ENCODE data around the gene CASK. TPM values are rescaled to one million over a fixed set of nuclear protein-coding genes. Genes with fewer than 3 reads are reported as not detected.

Gene CASK
- total RNA-seq, 1 experiment from 2014 or later: 33.5 TPM

DNA sequence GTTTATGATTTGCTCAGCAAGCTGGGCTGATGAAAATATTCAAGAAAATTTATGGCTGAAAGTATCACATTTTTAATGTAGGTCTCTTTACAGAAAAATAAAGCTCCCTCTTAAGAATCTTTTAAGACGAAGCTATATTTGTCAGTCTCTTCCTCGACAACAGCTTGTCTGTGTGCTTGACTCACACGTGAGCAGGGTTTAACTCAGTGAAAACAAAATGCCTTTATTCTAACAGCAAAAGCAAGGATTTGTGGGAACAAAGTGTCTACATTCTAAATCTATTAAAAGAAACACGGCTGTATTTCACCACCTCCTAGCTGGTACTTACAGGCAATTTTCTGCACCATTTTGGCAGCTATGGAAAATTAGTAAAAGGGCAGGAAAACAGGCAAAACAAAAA lies 400.7 kb downstream of the CASK start:
- no peak for TF ChIP-seq EZH2 (IDR thresholded peaks at IDR 0.05; ENCODE audit: borderline replicate concordance, low read depth, low read length, poor library complexity, severe bottlenecking)
- no peak for TF ChIP-seq CTCF (conservative IDR thresholded peaks at IDR 0.05; ENCODE audit: low read depth, low read length)
- H3K4me3 ChIP-seq (ENCODE audit: low read depth, low read length, poor library complexity, severe bottlenecking): no peak overlapping the region
- intact Hi-C loops (cut with micrococcal nuclease; ENCODE audit: unreplicated experiment): no loop called here
- ChIA-PET POLR2A (ENCODE audit: low non-redundant PET) (no interaction called here), CTCF (no interaction called here)
- H3K36me3 ChIP-seq (ENCODE audit: insufficient read depth, low read length, poor library complexity, severe bottlenecking): no peaks in the 10 kb centered on the region
- no peak for DNase-seq (ENCODE audit: low spot score)
- no peaks in the 10 kb centered on the region for H3K4me1 ChIP-seq (ENCODE audit: insufficient read depth, low read length, poor library complexity, severe bottlenecking)
- H3K27me3 ChIP-seq (replicated peaks; ENCODE audit: insufficient read depth, low read depth, low read length, poor library complexity): no peaks in the 10 kb centered on the region
- no TSS peak for BruUV-seq (replicated peaks)
- H3K27ac ChIP-seq (ENCODE audit: low read depth, low read length, poor library complexity, severe bottlenecking): no peak overlapping the region
- H3K9me3 ChIP-seq (ENCODE audit: low read depth, low read length, poor library complexity, severe bottlenecking): no peaks in the 10 kb centered on the region

DNA sequence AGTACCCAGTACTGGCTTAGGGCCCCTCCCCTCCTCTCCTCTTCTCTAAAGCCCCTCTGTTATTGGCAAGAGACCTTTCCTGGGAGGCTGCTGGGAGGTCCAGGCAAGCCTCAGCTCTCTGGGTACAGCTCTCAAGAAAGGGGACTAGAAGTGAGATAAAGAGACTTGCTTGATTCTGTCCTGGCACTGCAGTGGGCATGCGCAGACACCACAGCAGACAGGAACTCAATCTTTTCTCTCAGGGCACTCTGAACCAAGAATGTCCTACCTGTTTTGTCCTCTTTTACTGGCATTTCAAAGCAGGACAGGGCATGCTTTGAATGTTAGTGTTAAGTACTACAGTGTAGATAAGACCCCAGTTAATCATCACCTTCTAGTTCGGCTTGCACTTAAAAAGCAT lies 401.3 kb downstream of the CASK start:
- H3K4me1 ChIP-seq (ENCODE audit: insufficient read depth, low read length, poor library complexity, severe bottlenecking): no peaks in the 10 kb centered on the region
- ChIA-PET POLR2A (ENCODE audit: low non-redundant PET) (no interaction called here), CTCF (no interaction called here)
- H3K4me3 ChIP-seq (ENCODE audit: low read depth, low read length, poor library complexity, severe bottlenecking): no peak overlapping the region
- TF ChIP-seq EZH2 (IDR thresholded peaks at IDR 0.05; ENCODE audit: borderline replicate concordance, low read depth, low read length, poor library complexity, severe bottlenecking) (no peak), CTCF (conservative IDR thresholded peaks at IDR 0.05; ENCODE audit: low read depth, low read length) (no peak)
- H3K9me3 ChIP-seq (ENCODE audit: low read depth, low read length, poor library complexity, severe bottlenecking): no peaks in the 10 kb centered on the region
- H3K36me3 ChIP-seq (ENCODE audit: insufficient read depth, low read length, poor library complexity, severe bottlenecking): no peaks in the 10 kb centered on the region
- no peak for DNase-seq (ENCODE audit: low spot score)
- BruUV-seq (replicated peaks): no TSS peak
- H3K27me3 ChIP-seq (replicated peaks; ENCODE audit: insufficient read depth, low read depth, low read length, poor library complexity): no peaks in the 10 kb centered on the region
- intact Hi-C loops (cut with micrococcal nuclease; ENCODE audit: unreplicated experiment): no loop called here
- H3K27ac ChIP-seq (ENCODE audit: low read depth, low read length, poor library complexity, severe bottlenecking): no peak overlapping the region

DNA sequence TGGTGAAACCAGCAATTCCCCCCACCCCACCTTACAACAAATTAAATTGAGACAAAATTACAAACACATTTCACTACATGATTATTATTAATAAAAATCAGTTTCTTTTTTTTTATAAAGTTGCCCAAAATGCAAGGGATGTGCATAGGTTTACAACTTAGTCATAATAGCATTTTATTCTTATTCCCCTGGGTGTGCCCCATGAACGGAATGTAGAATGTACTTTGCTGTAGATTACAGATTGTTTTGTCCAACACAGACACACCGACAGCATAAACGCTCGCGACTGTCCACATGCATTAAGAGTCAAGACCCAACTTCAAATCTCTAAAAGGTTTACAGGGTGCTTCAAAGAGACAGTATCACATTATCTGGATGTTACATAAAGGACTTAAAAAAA lies 403.9 kb downstream of the CASK start:
- intact Hi-C loops (cut with micrococcal nuclease; ENCODE audit: unreplicated experiment): no loop called here
- Histone ChIP-seq H3K36me3 (ENCODE audit: insufficient read depth, low read length, poor library complexity, severe bottlenecking) (no peaks in the 10 kb centered on the region), H3K9me3 (ENCODE audit: low read depth, low read length, poor library complexity, severe bottlenecking) (no peaks in the 10 kb centered on the region), H3K27ac (ENCODE audit: low read depth, low read length, poor library complexity, severe bottlenecking) (no peak overlapping the region), H3K27me3 (replicated peaks; ENCODE audit: insufficient read depth, low read depth, low read length, poor library complexity) (no peaks in the 10 kb centered on the region), H3K4me3 (ENCODE audit: low read depth, low read length, poor library complexity, severe bottlenecking) (no peak overlapping the region), H3K4me1 (ENCODE audit: insufficient read depth, low read length, poor library complexity, severe bottlenecking) (no peaks in the 10 kb centered on the region)
- no peak for DNase-seq (ENCODE audit: low spot score)
- TF ChIP-seq EZH2 (IDR thresholded peaks at IDR 0.05; ENCODE audit: borderline replicate concordance, low read depth, low read length, poor library complexity, severe bottlenecking) (no peak), CTCF (conservative IDR thresholded peaks at IDR 0.05; ENCODE audit: low read depth, low read length) (no peak)
- ChIA-PET CTCF (no interaction called here), POLR2A (ENCODE audit: low non-redundant PET) (no interaction called here)
- BruUV-seq (replicated peaks): no TSS peak

Data from A673 (cell line).